GM21381 (cell line): Measurements from ENCODE around the gene FAM81B.
"Not testable (repeated sequence)": the region's sequence is repeated elsewhere in the genome, so short reads cannot be mapped to it uniquely, and the experiment has no call there.

Experiments used
- ATAC-seq: cut with Tn5 transposase; IDR thresholded peaks from one replicate; pipeline ENCODE4 v1.9.1; 2021; ENCODE audit warnings: mild to moderate bottlenecking, moderate library complexity; ENCODE audit not compliant: unreplicated experiment

FAM81B gene

GRCh38 chr5:95390812-95391492 lies at the start of gene FAM81B:
FAM81B (plus strand) TSS chr5:95391366; CDS start chr5:95391390, 24 bp downstream.
- no peak for ATAC-seq

- ATAC-seq: not testable (repeated sequence)
Observed at GRCh38 chr5:95341444-95341843, 49.7 kb upstream of the FAM81B start.

- no peak for ATAC-seq
Observed at GRCh38 chr5:95347506-95348120, 43.6 kb upstream of the FAM81B start.

GRCh38 chr5:95350631-95351030 lies 40.5 kb upstream of the FAM81B start:
- ATAC-seq: no peak

GRCh38 chr5:95352691-95353090 lies 38.5 kb upstream of the FAM81B start:
- no peak for ATAC-seq

GRCh38 chr5:95358320-95358719 lies 32.8 kb upstream of the FAM81B start:
- no peak for ATAC-seq

GRCh38 chr5:95358848-95359247 lies 32.3 kb upstream of the FAM81B start:
- ATAC-seq: no peak

- not testable (repeated sequence) for ATAC-seq
Observed at GRCh38 chr5:95360667-95361066, 30.5 kb upstream of the FAM81B start.

GRCh38 chr5:95365302-95366095 lies 25.7 kb upstream of the FAM81B start:
- no peak for ATAC-seq

- no peak for ATAC-seq
Observed at GRCh38 chr5:95369782-95370181, 21.4 kb upstream of the FAM81B start.

GRCh38 chr5:95374061-95374460 lies 17.1 kb upstream of the FAM81B start:
- no peak for ATAC-seq

GRCh38 chr5:95375591-95375990 lies 15.6 kb upstream of the FAM81B start:
- ATAC-seq: no peak

- no peak for ATAC-seq
Observed at GRCh38 chr5:95379133-95379532, 12.0 kb upstream of the FAM81B start.

- no peak for ATAC-seq
Observed at GRCh38 chr5:95380103-95380628, 11.0 kb upstream of the FAM81B start.

GRCh38 chr5:95382801-95383200 lies 8.4 kb upstream of the FAM81B start:
- ATAC-seq: no peak

GRCh38 chr5:95384485-95385213 lies 6.5 kb upstream of the FAM81B start:
- ATAC-seq: no peak

GRCh38 chr5:95385334-95385733 lies 5.8 kb upstream of the FAM81B start:
- ATAC-seq: no peak

GRCh38 chr5:95391965-95392364 lies 799 bp downstream of the FAM81B start:
- ATAC-seq: not testable (repeated sequence)

- ATAC-seq: no peak
Observed at GRCh38 chr5:95392593-95393182, 1.5 kb downstream of the FAM81B start.

- ATAC-seq: no peak
Observed at GRCh38 chr5:95393279-95393678, 2.1 kb downstream of the FAM81B start.

- no peak for ATAC-seq
Observed at GRCh38 chr5:95398989-95399388, 7.8 kb downstream of the FAM81B start.
